ENCODE results near the gene L1CAM.

The L1CAM gene

GRCh38 chrX:153901753-153902140, 15.8 kb upstream of the L1CAM start:
- DNase-seq: no peak

DNA sequence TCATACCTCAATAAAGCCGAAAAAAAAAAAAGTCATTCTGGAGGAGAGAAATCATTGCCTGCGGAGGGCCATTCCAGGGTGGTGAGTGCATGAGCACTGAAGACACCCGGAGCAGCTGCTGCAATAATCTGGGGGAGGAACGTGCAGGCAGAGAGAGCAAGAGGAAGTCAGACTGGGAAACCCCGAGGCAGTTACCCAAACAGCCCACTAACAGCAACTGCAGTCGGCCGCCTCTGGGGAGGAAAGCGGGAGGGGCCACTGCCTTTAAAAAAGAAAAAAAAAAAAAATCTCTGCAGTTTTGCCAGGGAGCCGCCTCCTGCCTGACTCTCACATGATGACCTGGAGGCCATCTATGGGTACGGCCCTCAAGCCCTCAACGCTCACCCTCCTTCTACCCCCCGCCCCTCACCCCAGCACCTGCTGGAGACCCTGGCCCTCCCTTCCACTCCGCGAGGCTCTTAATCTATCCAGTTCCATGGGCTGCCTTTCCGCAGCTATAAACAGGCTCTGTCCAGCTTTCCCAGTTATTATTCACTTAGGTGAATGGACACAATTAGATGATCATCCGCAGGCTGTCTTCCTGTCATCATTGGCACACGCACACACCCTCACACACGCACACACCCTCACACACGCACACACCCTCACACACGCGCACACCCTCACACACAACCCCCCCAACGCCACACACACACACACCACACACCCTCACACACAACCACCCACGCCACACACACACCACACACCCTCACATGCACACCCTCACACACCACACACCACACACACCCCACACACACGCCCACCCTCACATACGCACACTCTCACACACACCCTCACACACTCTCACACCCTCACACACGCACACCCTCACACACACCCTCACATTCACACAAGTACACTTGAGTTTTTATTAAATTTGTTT, 15.1 kb upstream of the L1CAM start:
- DNase-seq: no peak

- DNase-seq: no peak
Observed at GRCh38 chrX:153897899-153898298, 11.9 kb upstream of the L1CAM start.

GRCh38 chrX:153889123-153889522, 3.1 kb upstream of the L1CAM start:
- DNase-seq: no peak

- no peak for DNase-seq
Observed at GRCh38 chrX:153888344-153888743, 2.4 kb upstream of the L1CAM start.

GRCh38 chrX:153887385-153887784, 1.4 kb upstream of the L1CAM start:
- no peak for DNase-seq

DNA sequence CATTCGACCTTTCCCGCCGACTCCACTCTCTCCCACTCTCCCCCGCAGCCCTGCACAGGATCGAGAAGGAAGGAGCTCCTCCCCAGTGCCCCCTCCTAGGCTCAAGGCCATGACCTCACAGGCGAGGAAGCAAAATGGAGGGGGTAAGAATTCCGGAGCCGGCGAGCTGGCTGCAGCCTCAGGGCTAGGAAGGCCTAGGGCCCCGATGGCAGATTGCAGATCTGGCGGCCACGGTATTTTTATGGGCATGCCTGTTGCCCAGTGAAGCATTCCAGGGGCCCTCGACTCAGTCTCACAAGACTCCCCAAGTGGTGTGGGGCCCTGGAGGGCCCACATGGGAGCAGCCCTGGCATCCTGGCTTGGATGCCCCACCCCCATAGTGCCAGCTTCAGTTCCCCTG, 942 bp upstream of the L1CAM start:
- DNase-seq: no peak

GRCh38 chrX:153885208-153885787, 675 bp downstream of the L1CAM start:
- DNase-seq: no peak

DNA sequence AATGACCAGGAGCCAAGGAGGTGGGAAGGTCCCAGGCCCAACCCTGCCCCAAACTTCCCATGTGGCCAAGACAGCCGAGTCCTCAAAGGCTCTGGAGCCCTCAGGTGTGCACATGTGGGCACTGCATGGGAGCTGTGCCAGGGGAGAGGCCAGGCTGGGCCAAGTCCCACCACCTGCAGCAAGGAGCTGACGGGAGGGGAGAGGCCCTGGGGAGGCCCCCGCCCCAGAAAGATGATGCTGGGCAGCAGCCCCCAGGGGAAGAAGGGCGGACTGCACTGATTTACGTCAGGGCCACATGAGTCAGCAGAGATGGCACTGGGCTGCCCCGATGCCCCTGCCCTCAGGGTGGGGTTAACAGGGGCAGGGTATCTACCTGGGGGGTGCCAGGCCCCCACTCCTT, 1.4 kb downstream of the L1CAM start:
- DNase-seq: no peak

DNA sequence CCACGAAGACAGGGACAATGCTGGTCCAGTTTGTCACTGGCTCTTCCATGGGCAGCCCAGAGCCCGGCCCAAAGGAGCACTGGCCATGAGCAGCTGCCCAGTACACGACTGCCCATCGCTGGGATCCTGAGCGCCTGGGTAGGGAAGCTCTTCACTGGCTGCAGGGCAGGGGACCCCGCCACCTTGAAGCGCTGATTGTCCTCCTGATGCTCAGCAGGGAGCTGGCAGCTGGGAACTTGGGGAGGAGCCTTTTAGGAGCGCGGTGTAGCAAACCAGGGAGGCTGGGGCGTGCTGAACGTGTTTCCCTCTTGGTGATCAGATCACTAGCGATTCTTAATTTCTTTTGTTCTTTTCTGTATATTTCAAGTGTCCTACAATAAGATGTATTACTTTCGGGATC, 1.8 kb downstream of the L1CAM start:
- DNase-seq: no peak

DNA sequence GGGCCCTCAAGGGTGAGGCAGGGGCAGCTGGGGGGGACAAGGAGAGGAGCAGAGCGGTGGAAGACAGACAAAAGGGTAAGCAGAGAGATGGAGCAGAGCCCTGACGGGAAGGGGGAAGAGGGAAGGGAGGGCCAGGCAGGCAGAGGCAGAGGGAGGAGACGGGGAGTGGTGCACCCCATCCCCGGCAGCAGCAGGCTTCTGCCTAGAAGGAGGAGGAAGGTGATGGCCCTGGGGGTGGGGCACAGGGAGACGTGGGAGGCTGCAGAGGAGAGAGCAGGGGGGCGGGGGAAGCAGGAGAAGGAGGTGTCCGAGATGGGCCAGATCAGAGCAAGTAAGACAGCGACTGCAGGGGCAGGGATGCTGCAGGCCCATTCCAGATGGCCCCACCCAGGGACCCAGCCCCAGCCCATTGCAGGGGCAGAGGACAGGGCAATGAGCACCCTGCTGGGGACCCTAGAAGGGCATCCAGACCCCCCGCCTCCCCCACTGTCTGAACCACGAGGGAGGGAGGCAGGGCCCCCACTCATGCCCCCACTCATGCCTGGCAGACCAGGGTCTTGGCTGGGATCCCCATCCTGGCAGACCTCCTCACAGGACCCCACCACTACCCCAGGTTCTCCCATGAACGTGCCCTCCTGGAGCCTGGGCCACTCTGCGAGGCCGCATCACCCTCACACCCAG, 2.7 kb downstream of the L1CAM start:
- no peak for DNase-seq

- no peak for DNase-seq
Observed at GRCh38 chrX:153882557-153882956, 3.4 kb downstream of the L1CAM start.

DNA sequence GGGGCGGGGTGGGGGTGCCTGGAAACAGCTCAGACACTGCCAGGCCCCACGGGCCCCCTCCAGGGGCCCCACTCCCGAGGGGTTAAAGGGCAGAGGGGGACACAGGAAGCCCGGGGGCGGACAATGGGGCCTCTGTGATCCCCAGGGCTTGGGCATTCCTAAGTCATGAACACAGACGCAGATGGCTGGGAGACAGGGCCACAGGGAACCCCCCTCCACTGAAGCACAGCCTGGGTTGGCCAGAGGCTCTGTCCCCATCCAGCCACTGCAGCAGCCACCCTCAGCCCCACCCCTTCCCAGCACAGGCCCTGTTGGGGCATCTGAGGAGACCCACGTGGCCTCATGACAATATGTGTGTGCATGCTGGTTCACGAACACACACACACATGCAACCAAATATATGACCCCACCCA, 3.9 kb downstream of the L1CAM start:
- DNase-seq: no peak

GRCh38 chrX:153881281-153881680, 4.7 kb downstream of the L1CAM start:
- no peak for DNase-seq

DNA sequence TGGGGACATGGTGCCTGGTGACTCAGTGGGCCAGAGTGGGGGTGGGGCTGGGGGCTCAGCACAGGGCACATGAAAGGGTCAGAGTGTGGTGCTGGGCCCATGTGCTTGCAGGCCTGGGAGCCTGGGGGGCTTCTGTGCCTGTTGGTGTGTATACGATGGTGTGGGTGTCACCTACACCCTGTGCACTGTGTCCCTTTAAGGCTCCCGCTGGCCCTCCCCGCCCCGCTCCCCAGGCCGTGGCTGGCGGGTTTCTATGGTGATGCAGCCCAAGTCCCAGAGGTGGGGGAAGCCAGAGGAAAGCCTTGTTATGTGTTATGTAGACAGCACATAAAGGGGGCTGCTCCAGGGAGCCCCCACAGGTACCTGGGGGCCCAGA, 5.5 kb downstream of the L1CAM start:
- DNase-seq: no peak

GRCh38 chrX:153879741-153880439, 6.1 kb downstream of the L1CAM start:
- DNase-seq: no peak

DNA sequence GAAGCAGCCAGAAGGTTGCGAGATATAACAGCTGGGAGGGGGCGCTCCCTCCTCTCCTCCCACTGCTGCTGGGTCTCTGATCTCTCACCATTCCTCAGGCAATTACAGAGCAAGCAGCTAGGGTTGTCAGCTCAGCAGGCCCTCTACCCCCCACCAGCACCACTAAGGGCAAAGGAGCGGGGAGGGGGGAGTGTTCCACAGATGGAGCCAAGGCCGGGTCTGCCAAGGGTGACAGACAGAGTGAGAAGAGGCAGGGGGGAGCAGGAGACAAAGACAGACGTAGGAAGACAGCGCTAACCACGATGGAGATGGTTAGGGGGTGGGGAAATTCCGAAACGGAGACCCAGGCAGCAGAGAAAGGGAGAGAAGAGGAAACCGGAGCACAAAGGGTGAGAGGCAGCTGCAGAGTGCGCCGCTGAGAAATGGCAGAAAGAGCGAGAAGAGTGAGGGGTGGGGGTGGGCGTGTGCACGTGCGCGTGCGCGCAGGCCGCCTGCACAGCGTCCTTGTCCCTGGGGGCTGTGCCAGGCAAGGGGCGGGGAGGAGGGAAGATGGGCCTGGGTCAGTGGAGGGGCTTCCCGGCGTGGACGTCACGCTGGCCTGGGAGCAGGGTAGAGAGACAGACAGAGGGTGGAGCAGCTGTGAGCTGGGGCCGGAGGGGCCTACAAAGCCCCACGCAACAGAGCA, 6.9 kb downstream of the L1CAM start:
- no peak for DNase-seq

DNA sequence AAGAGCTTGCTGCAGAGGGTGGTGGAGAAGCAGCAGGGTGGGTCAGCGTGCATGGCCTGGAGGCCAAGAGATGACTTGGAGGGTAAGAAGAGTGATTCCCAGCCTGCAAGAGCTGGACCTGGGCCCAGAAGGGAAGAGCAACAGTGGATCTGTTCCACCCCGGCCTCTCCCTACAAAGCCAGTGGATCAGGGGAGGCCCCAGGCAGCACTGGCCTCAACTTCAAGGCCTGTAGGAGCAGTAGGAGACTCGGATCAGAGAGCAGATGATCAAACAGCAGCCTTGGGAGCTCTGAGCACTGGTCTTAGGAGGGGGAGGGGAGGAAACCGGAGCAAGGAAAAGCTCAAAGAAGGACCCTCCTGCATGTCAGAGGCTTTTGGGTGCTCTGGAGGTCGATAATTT, 7.6 kb downstream of the L1CAM start:
- no peak for DNase-seq

DNA sequence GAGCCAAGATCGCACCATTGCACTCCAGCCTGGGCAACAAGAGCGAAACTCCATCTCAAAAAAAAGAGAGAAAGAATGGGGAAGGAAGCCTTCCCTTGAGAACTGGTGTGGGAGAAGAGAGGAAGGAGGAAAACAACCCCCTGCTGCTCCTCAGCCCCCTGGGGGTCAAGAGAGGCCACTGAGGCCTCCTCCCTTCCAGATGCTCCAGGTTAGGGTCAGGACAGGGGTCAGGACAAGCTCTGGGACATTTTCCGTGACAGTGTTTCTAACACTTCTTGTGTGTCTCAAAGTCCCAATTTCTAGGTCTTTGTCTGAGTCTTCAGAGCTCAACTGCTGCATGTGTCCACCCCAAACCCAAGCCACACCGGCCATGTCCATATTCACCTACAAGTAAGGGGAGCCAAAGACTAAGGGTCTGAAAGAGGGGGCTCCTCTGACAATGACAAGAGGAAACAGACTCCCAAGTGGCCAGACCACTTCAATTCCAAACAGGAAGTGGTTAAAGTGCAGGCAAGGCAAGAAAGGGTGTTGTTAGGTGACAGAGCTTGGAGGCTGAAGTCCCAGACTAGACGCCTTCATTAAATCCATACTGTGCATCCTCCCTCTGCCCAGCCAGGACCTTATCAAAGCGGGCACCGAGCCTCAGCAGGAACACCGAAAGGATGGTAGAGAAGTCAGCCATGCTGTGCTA, 8.3 kb downstream of the L1CAM start:
- DNase-seq: no peak

DNA sequence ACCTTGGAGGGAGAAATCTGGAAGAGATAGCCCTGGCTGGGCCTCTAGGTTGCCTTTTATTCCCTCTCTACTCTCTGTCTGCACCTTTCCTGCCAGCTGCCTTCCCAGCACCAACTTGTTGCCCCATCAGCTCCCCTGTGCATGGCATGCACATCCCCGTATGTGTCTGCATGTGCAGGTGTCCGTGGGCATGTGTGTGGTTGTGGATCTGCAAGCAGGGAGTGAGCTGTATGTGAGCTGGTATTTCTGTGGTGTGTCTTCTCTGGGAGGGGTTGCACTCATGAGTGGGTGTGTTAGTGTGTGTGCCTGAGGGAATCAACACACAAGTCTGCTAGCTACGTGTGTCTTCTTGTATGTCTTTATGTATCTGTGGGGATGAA, 9.9 kb downstream of the L1CAM start:
- no peak for DNase-seq

- no peak for DNase-seq
Observed at GRCh38 chrX:153875391-153876111, 10.4 kb downstream of the L1CAM start.
